GM12878 (cell line): ENCODE measurements around the gene OSGIN1. TPM values are rescaled to one million over a fixed set of nuclear protein-coding genes. Genes with fewer than 3 reads are reported as not detected.

Source experiments
- ATAC-seq: fragments of 200-7000 bp; cut with Tn5 transposase; 3 replicates; pipeline ENCODE4 v1.9.1; 2020; ENCODE audit warnings: mild to moderate bottlenecking, moderate library complexity
- BruUV-seq: library from RNA; stranded (reverse); fragments of 400-500 nt; replicated peaks from 2 replicates; lab custom pipeline; 2021; lab: Mats Ljungman, UMichigan
- CTCF ChIA-PET: fragments of 300-600 bp; sonication (Branson Sonifier 250); formaldehyde crosslinking; extraction: SDS; loops from one replicate; lab custom pipeline; 2021; ENCODE audit warnings: inconsistent platforms; lab: Yijun Ruan, JAX
- POLR2A ChIA-PET: fragments of 350-600 bp; formaldehyde crosslinking; extraction: SDS; loops from one replicate; lab custom pipeline; 2021; ENCODE audit warnings: inconsistent platforms; lab: Charles Lee
- RAD21 ChIA-PET: fragments of 300-600 bp; sonication (Branson Sonifier 250); formaldehyde crosslinking; loops from one replicate; lab custom pipeline; 2023; ENCODE audit warnings: antibody characterized with exemption; ENCODE audit not compliant: unreplicated experiment; lab: Charles Lee
- SMC1A ChIA-PET: fragments of 300-600 bp; sonication (Branson Sonifier 250); formaldehyde crosslinking; loops from one replicate; lab custom pipeline; 2023; ENCODE audit not compliant: unreplicated experiment, uncharacterized antibody; lab: Charles Lee
- DNase-seq: peaks from one replicate; pipeline ENCODE4 v3.0.0-alpha.2; 2011; ENCODE audit warnings: low read depth, low spot score
- FAIRE-seq: peaks from 3 replicates; lab custom pipeline; 2011; peaks lifted over from hg19 to GRCh38; lab: Jason Lieb, UNC
- H2AFZ ChIP-seq: 2 replicates; pipeline ENCODE4 v1.6.0; 2011; ENCODE audit warnings: low read depth, low read length, control low read depth; ENCODE audit not compliant: control insufficient read depth
- H3K27ac ChIP-seq: 2 replicates; pipeline ENCODE4 v1.5.1; 2011; ENCODE audit warnings: control low read depth; ENCODE audit not compliant: control insufficient read depth, insufficient read depth
- H3K27me3 ChIP-seq, 2 experiments: replicated peaks in 1 of 2; 2 replicates each; pipeline versions ENCODE4 v1.6.0 to v1.6.1; 2011; ENCODE audit warnings: low read length in 1 of 2; ENCODE audit not compliant: control insufficient read depth in 2 of 2, insufficient read depth in 2 of 2
- H3K36me3 ChIP-seq, 2 experiments: 2 replicates each; pipeline ENCODE4 v1.5.1; 2011; ENCODE audit warnings: low read length in 1 of 2; ENCODE audit not compliant: control insufficient read depth in 2 of 2, insufficient read depth in 2 of 2
- H3K4me1 ChIP-seq: 2 replicates; pipeline ENCODE4 v1.6.1; 2011; ENCODE audit warnings: mild to moderate bottlenecking, low read length, moderate library complexity, mixed read lengths; ENCODE audit not compliant: control insufficient read depth, insufficient read depth
- H3K4me2 ChIP-seq: 2 replicates; pipeline ENCODE4 v1.6.0; 2011; ENCODE audit warnings: control low read depth; ENCODE audit not compliant: control insufficient read depth, insufficient read depth
- H3K4me3 ChIP-seq: fragments of 200-600 bp; sonication (generic); 2 replicates; pipeline ENCODE4 v1.5.1; 2016
- H3K79me2 ChIP-seq: 2 replicates; pipeline ENCODE4 v1.6.0; 2011; ENCODE audit warnings: low read length; ENCODE audit not compliant: control insufficient read depth, insufficient read depth
- H3K9ac ChIP-seq: 2 replicates; pipeline ENCODE4 v1.8.0; 2011; ENCODE audit warnings: low read length, control low read depth, mixed read lengths; ENCODE audit not compliant: control insufficient read depth, insufficient read depth
- H3K9me3 ChIP-seq: replicated peaks from 3 replicates; pipeline ENCODE4 v1.5.1; 2011; ENCODE audit warnings: mild to moderate bottlenecking, low read length; ENCODE audit not compliant: control insufficient read depth, insufficient read depth
- H4K20me1 ChIP-seq: 2 replicates; pipeline ENCODE4 v1.6.0; 2011; ENCODE audit not compliant: control insufficient read depth, insufficient read depth
- RAD21 ChIP-seq: IDR thresholded peaks from 2 replicates; pipeline ENCODE4 v1.6.1; 2011; ENCODE audit warnings: mild to moderate bottlenecking, low read depth, low read length, moderate library complexity; ENCODE audit not compliant: insufficient read depth
- RELA ChIP-seq: fragments of 450-650 bp; IDR thresholded peaks from 2 replicates; pipeline ENCODE4 v1.8.0; 2014; ENCODE audit warnings: borderline replicate concordance; ENCODE audit not compliant: partially characterized antibody
- SREBF1 ChIP-seq: IDR thresholded peaks from 2 replicates; pipeline ENCODE4 v1.6.1; 2012; ENCODE audit warnings: mild to moderate bottlenecking, low read length
- TCF7 ChIP-seq: IDR thresholded peaks from 2 replicates; pipeline ENCODE4 v1.6.1; 2014; ENCODE audit warnings: antibody characterized with exemption, borderline replicate concordance
- WGBS: methylation state at CpG from one replicate; pipeline ENCODE4 v1.1.6; 2016; ENCODE audit warnings: low lambda C conversion rate; ENCODE audit not compliant: insufficient replicate concordance, insufficient coverage; ENCODE audit errors: missing lambda C conversion rate; 5-methylcytosine and 5-hydroxymethylcytosine counted together
- in situ Hi-C: fragments of 300-500 bp; cut with MboI; formaldehyde crosslinking; loops from 9 replicates; pipeline ENCODE4 v1.14.3; 2018; ENCODE audit warnings: mixed read lengths
- intact Hi-C: fragments of 100-400 bp; cut with micrococcal nuclease; formaldehyde crosslinking; loops from one replicate; pipeline ENCODE4 v1.14.2; 2022; ENCODE audit not compliant: unreplicated experiment
- polyA plus RNA-seq, 11 experiments: library from polyadenylated mRNA; depleted of rRNA in 4 of 11; unstranded in 6 of 11; stranded (reverse) in 5 of 11; fragments of >200 nt; fragmentation: Nextera tagmentation in 4 of 11; fragmentation: Illumina TruSeq in 1 of 11; extraction: Ambion mirVana in 4 of 11; extraction: Trizol in 1 of 11; gene quantifications; 1 replicate in 1 of 11; 2 replicates in 10 of 11; pipeline versions ENCODE4 v1.2.1 to v1.2.3, GENCODE V29; 2011 to 2016; ENCODE audit warnings: inconsistent platforms in 2 of 11, missing spikeins in 2 of 11, low read depth in 1 of 11
- total RNA-seq, 4 experiments: library from RNA; depleted of rRNA in 3 of 4; stranded (reverse); fragments of >200 nt in 3 of 4; fragmentation: Illumina TruSeq in 1 of 4; extraction: Trizol in 1 of 4; gene quantifications; 2 replicates each; pipeline versions ENCODE4 v1.2.1 to v1.2.3, GENCODE V29; 2013 to 2021
- TF ChIP-seq, protein P1 (sequence below): fragments of 450-650 bp; formaldehyde crosslinking; IDR thresholded peaks from 2 replicates; pipeline ENCODE4 v1.5.0; 2022; ENCODE audit warnings: mild to moderate bottlenecking, missing genetic modification characterization

Gene OSGIN1
- total and polyA plus RNA-seq, 10 of the 15 experiments (the other 5 are each of a cell fraction or from before 2014, with no cell fraction given): 0.06 to 0.18 (median 0.13) TPM; not detected in 5

- H3K4me2 ChIP-seq: no peak overlapping the region
- DNase-seq (no peak), FAIRE-seq (no peak), ATAC-seq (no peak)
- H3K4me3 ChIP-seq: no peak overlapping the region
- H3K9ac ChIP-seq: no peak overlapping the region
- no peaks in the 10 kb centered on the region for H3K9me3 ChIP-seq
- no peak overlapping the region for H3K27ac ChIP-seq
- in situ Hi-C loops (loop anchor here (5.0 to 10.0 kb wide), 3 partner anchors 102 to 645 kb away; no protein-coding TSS in a partner anchor), intact Hi-C loops (loop anchor here (5.0 to 10.0 kb wide), 3 partner anchors 227 to 545 kb away; partner anchors contain the start of genes MEAK7 and TAF1C)
- CTCF ChIA-PET: no interaction called here
- RAD21 ChIA-PET: no interaction called here
- H2AFZ ChIP-seq: no peak overlapping the region
- H4K20me1 ChIP-seq: no peaks in the 10 kb centered on the region
- no peaks in the 10 kb centered on the region for H3K79me2 ChIP-seq
- no peaks in the 10 kb centered on the region for H3K4me1 ChIP-seq
- no peaks in the 10 kb centered on the region for H3K27me3 ChIP-seq
- 30% methylated on average over 12 of the region's 12 CpGs for WGBS
- SMC1A ChIA-PET: no interaction called here
- no peaks in the 10 kb centered on the region for H3K36me3 ChIP-seq
- no TSS peak for BruUV-seq
- POLR2A ChIA-PET: no interaction called here
- TF ChIP-seq, protein P1, sequence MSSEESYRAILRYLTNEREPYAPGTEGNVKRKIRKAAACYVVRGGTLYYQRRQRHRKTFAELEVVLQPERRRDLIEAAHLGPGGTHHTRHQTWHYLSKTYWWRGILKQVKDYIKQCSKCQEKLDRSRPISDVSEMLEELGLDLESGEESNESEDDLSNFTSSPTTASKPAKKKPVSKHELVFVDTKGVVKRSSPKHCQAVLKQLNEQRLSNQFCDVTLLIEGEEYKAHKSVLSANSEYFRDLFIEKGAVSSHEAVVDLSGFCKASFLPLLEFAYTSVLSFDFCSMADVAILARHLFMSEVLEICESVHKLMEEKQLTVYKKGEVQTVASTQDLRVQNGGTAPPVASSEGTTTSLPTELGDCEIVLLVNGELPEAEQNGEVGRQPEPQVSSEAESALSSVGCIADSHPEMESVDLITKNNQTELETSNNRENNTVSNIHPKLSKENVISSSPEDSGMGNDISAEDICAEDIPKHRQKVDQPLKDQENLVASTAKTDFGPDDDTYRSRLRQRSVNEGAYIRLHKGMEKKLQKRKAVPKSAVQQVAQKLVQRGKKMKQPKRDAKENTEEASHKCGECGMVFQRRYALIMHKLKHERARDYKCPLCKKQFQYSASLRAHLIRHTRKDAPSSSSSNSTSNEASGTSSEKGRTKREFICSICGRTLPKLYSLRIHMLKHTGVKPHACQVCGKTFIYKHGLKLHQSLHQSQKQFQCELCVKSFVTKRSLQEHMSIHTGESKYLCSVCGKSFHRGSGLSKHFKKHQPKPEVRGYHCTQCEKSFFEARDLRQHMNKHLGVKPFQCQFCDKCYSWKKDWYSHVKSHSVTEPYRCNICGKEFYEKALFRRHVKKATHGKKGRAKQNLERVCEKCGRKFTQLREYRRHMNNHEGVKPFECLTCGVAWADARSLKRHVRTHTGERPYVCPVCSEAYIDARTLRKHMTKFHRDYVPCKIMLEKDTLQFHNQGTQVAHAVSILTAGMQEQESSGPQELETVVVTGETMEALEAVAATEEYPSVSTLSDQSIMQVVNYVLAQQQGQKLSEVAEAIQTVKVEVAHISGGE (CRISPR knock-in tag): no peak
- TF ChIP-seq SREBF1 (no peak), RAD21 (no peak), RELA (no peak), TCF7 (no peak)
Observed at GRCh38 chr16:83959656-83960434, 6.8 kb downstream of the OSGIN1 start.
